ENCODE data around the gene WWTR1. TPM values are rescaled to one million over a fixed set of nuclear protein-coding genes. Genes with fewer than 3 reads are reported as not detected.

Gene WWTR1
- total RNA-seq, 2 donors from 2014 or later, result 0.77 to 1.2 TPM

DNA sequence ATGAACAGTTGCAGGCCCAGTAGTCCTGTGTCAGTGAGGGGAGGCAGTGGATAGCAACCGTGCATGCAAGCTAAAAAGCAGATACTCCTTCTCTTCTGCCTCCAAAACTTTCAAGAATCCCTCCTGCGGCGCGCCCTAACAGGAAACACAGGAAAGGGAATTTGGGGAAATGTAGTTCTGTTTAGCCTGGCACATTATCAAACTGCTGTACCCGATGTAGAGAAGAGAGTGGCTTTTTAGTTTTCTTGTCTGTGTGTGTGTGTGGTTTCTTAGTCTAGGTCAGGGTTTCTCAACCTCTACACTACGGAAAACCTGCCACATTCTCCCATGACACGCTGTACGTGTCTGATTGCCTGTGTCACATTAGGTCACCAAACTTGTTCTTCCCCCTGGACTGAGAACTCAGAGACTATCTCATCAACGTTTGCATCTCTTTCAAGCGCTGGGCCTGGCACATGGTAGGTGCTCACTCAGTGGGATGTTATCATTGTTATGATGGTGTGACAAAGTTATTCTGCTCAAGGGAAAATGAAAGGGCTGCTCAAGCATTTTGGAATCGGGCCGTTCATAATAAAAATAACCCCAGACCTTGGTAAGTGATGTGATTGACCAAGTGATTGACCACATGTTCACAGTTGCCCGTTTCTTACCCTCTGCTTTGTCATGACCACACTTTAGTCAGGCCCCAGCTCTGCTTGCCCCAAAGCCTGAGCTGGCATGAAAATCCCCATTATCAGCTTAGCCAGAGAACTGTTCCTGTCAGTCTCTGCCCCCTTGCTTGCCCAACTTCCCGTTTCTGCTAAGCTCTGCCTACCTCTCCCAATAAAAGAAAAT, 150.1 kb downstream of the WWTR1 start:
- Mint-ChIP-seq H3K4me3 (peak overlapping the region; percentile 12), H3K27me3 (peaks cover 49% of the 10 kb centered on the region), H3K4me1 (peaks cover 15% of the 10 kb centered on the region), H3K27ac (peak overlapping the region; percentile 68), H3K36me3 (ENCODE audit: low read depth) (peaks cover 3% of the 10 kb centered on the region)
- no peaks in the 10 kb centered on the region for H3K9me3 ChIP-seq (ENCODE audit: control insufficient read depth, low read length, poor library complexity, severe bottlenecking)
- ATAC-seq (peak; percentile 32), DNase-seq (no peak)

GRCh38 chr3:149506965-149507364, 150.9 kb downstream of the WWTR1 start:
- ATAC-seq (no peak), DNase-seq (no peak)
- Mint-ChIP-seq H3K27me3 (peaks cover 41% of the 10 kb centered on the region), H3K27ac (no peak overlapping the region), H3K4me1 (peaks cover 9% of the 10 kb centered on the region), H3K36me3 (ENCODE audit: low read depth) (peaks cover 3% of the 10 kb centered on the region), H3K4me3 (peak overlapping the region; percentile 7)
- H3K9me3 ChIP-seq (ENCODE audit: control insufficient read depth, low read length, poor library complexity, severe bottlenecking), result no peaks in the 10 kb centered on the region

GRCh38 chr3:149506540-149506939, 151.3 kb downstream of the WWTR1 start:
- Mint-ChIP-seq H3K4me3 (no peak overlapping the region), H3K27ac (no peak overlapping the region)

GRCh38 chr3:149502438-149502837, 155.4 kb downstream of the WWTR1 start:
- Mint-ChIP-seq H3K27ac (no peak overlapping the region), H3K4me1 (peaks cover 2% of the 10 kb centered on the region), H3K4me3 (no peak overlapping the region), H3K36me3 (ENCODE audit: low read depth) (no peaks in the 10 kb centered on the region), H3K27me3 (peaks cover 40% of the 10 kb centered on the region)
- no peaks in the 10 kb centered on the region for H3K9me3 ChIP-seq (ENCODE audit: control insufficient read depth, low read length, poor library complexity, severe bottlenecking)
- ATAC-seq, result no peak
- DNase-seq, result no peak

More at GRCh38 chr3:149506540-149506939, 151.3 kb downstream of the WWTR1 start:
- no peaks in the 10 kb centered on the region for H3K9me3 ChIP-seq (ENCODE audit: control insufficient read depth, low read length, poor library complexity, severe bottlenecking)
- peaks cover 42% of the 10 kb centered on the region for H3K27me3 Mint-ChIP-seq
- H3K36me3 Mint-ChIP-seq (ENCODE audit: low read depth), result peaks cover 3% of the 10 kb centered on the region
- DNase-seq, result no peak
- H3K4me1 Mint-ChIP-seq, result peaks cover 9% of the 10 kb centered on the region
- no peak for ATAC-seq

- H3K27me3 Mint-ChIP-seq, result peaks cover 37% of the 10 kb centered on the region
- no peak overlapping the region for H3K4me3 Mint-ChIP-seq
- no peak for ATAC-seq
Observed at GRCh38 chr3:149501524-149501923, 156.3 kb downstream of the WWTR1 start.

DNA sequence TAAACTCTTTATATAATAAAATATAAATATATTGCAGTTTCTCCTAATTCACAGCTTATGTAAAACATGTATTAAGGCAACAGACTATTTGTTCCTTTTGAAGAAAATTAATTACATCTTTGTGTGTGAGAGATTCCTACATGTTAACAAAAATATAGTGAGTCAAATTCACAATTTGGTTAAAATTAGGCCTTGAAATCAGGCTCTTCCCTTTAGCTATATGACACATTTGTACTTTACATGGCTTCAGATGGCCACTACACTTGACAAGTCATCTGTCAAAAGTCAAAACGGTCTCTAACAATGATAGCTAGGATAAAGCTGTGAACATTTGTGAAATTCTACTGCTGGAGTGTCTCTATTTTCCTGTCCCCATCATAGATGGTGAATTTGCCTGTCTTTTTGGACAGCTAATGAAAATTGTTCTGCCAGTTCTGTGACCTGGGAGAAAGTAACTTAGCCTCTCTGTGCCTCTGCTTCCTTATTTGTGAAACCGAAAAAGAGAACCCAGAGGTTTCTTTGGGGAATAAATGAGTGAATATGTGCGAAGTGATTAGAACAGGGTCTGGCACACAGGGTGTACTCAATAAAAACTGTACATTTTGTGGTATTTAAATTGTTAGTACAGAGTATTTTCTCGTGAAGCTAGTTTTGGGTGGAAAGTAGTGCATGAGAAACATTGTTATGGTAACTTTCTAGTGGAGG, 159.7 kb downstream of the WWTR1 start:
- H3K4me3 Mint-ChIP-seq, result no peak overlapping the region
- peaks cover 8% of the 10 kb centered on the region for H3K4me1 Mint-ChIP-seq
- DNase-seq (no peak), ATAC-seq (no peak)
- peaks cover 37% of the 10 kb centered on the region for H3K27me3 Mint-ChIP-seq
- H3K27ac Mint-ChIP-seq, result no peak overlapping the region
- H3K9me3 ChIP-seq (ENCODE audit: control insufficient read depth, low read length, poor library complexity, severe bottlenecking), result no peaks in the 10 kb centered on the region
- H3K36me3 Mint-ChIP-seq (ENCODE audit: low read depth), result no peaks in the 10 kb centered on the region

More at GRCh38 chr3:149501524-149501923, 156.3 kb downstream of the WWTR1 start:
- Mint-ChIP-seq H3K36me3 (ENCODE audit: low read depth) (no peaks in the 10 kb centered on the region), H3K27ac (no peak overlapping the region), H3K4me1 (peaks cover 2% of the 10 kb centered on the region)
- no peaks in the 10 kb centered on the region for H3K9me3 ChIP-seq (ENCODE audit: control insufficient read depth, low read length, poor library complexity, severe bottlenecking)
- DNase-seq, result no peak

- no peak overlapping the region for H3K4me3 Mint-ChIP-seq
- no peaks in the 10 kb centered on the region for H3K36me3 Mint-ChIP-seq (ENCODE audit: low read depth)
- no peak for DNase-seq
- H3K9me3 ChIP-seq (ENCODE audit: control insufficient read depth, low read length, poor library complexity, severe bottlenecking), result no peaks in the 10 kb centered on the region
- peaks cover 8% of the 10 kb centered on the region for H3K4me1 Mint-ChIP-seq
- ATAC-seq, result no peak
- H3K27me3 Mint-ChIP-seq, result peaks cover 40% of the 10 kb centered on the region
- H3K27ac Mint-ChIP-seq, result no peak overlapping the region
Observed at GRCh38 chr3:149496891-149497290, 160.9 kb downstream of the WWTR1 start.

- no peak for ATAC-seq
- peaks cover 7% of the 10 kb centered on the region for H3K4me1 Mint-ChIP-seq
- no peaks in the 10 kb centered on the region for H3K36me3 Mint-ChIP-seq (ENCODE audit: low read depth)
- H3K9me3 ChIP-seq (ENCODE audit: control insufficient read depth, low read length, poor library complexity, severe bottlenecking), result no peaks in the 10 kb centered on the region
- H3K27ac Mint-ChIP-seq, result no peak overlapping the region
- DNase-seq, result no peak
- H3K4me3 Mint-ChIP-seq, result no peak overlapping the region
- peaks cover 35% of the 10 kb centered on the region for H3K27me3 Mint-ChIP-seq
Observed at GRCh38 chr3:149495581-149496125, 162.2 kb downstream of the WWTR1 start.

DNA sequence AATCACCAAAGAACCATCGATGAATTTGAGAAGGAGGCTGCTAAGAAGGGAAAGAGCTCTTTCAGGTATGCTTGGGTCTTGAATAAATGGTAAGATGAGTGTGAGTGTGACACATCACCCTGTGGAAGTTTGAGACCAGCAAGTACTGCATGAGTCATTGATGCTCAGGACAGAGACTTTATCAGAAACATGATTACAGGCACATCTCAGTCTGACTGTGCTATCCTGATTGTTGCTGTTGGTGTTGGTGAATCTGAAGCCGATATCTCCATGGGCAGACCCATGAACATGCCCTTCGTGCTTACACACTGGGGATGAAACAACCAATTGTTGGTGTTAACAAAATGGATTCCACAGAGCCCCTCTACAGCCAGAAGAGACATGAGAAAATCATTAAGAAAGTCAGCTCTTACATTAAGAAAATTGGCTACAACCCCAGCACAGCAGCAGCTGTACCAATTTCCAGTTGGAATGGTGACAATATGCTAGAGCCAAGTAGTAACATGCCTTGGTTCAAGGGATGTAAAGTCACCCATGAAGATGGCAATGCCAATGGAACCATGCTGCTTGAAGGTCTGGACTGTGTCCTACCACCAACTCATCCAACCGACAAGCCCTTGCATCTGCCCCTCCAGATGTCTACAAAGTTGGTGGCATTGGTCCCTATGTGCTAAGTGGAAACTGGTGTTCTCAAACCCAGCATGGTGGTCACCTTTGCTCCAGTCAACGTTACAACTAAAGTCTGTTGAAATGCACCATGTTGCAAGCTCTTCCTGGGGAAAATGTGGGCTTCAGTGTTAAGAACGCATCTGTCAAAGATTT, 162.9 kb downstream of the WWTR1 start:
- ATAC-seq, result no peak
- no peak overlapping the region for H3K27ac Mint-ChIP-seq
- H3K36me3 Mint-ChIP-seq (ENCODE audit: low read depth), result no peaks in the 10 kb centered on the region
- peaks cover 7% of the 10 kb centered on the region for H3K4me1 Mint-ChIP-seq
- H3K4me3 Mint-ChIP-seq, result no peak overlapping the region
- H3K9me3 ChIP-seq (ENCODE audit: control insufficient read depth, low read length, poor library complexity, severe bottlenecking), result no peaks in the 10 kb centered on the region
- DNase-seq, result no peak
- peaks cover 38% of the 10 kb centered on the region for H3K27me3 Mint-ChIP-seq

DNA sequence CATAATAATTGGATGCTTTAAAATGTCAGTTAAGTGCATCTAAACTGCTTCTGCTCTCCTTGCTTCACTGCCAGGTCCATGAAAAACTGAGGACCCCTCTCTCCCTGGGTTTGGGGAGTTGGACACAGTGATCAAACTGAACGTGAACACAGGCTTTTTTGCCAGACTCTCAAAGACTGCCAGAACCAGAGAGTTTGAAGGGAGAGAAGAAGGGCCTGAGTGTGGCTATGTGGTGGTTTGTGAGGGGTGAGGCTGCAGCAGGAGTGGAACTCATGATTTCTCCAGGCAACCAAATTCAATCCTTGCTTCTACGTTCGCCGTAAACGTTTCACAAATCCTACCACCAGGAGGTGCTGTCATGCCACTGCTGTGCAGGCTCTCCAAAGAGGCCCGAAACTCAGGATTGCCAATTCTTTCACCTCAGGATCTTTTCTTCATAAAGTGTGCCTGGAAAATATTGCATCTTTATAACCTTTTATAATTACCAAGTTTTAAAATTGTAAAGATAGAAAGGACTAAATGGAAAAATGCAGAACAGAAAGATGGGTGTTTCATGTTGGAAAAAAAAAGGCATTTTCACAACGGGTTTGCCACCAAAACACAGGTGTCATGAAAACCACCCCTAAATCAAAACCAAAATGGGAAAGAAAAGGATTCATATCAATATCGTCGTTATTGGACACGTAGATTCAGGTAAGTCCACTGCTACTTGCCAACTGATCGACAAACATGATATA, 163.6 kb downstream of the WWTR1 start:
- Mint-ChIP-seq H3K4me3 (no peak overlapping the region), H3K27me3 (peaks cover 45% of the 10 kb centered on the region), H3K36me3 (ENCODE audit: low read depth) (no peaks in the 10 kb centered on the region), H3K27ac (no peak overlapping the region), H3K4me1 (peaks cover 7% of the 10 kb centered on the region)
- ATAC-seq (peak; percentile 37), DNase-seq (peak in 1 of 3 donors; percentile 6)
- no peaks in the 10 kb centered on the region for H3K9me3 ChIP-seq (ENCODE audit: control insufficient read depth, low read length, poor library complexity, severe bottlenecking)

DNA sequence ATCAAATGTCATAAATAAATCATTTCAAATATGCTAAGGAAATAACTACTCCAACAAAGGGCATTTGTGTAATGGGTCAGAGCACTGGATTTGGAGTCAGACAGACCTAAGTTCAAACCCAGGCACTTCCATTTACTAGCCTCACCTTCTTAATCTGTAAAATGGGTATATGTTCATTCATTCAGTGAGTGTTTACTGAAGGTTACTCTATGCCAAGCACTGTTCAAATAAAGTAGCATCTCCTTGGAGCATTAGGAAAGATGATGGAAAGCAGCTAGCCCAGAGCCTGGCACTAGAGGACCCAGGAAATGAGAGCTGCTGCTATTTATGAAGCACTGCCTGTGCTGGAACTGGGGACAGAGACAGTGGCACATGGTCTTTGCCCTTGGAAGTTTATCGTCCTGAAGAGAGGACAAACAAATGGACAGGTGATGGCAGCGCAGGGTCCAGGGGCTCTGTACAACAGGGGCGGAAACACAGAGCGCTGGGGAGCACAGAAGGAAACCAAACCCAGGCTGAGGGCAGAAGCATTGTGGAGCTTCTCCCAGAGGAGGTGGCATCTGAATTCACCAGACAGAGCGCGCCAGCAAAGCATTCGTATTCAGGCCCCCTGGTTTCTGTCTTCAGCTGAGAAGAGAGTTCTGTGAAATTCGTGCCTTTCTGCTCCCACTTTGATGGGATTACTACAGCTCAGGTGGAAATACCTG, 164.4 kb downstream of the WWTR1 start:
- Mint-ChIP-seq H3K4me3 (no peak overlapping the region), H3K27ac (no peak overlapping the region), H3K36me3 (ENCODE audit: low read depth) (no peaks in the 10 kb centered on the region), H3K27me3 (peaks cover 41% of the 10 kb centered on the region), H3K4me1 (peaks cover 7% of the 10 kb centered on the region)
- H3K9me3 ChIP-seq (ENCODE audit: control insufficient read depth, low read length, poor library complexity, severe bottlenecking), result no peaks in the 10 kb centered on the region
- DNase-seq (no peak), ATAC-seq (no peak)
